Muscle layer of duodenum (tissue), 2 donors: ENCODE results near the gene TAF1B.

Source experiments
- H3K27ac ChIP-seq: one replicate; pipeline ENCODE4 v1.7.0; 2013; ENCODE audit warnings: mild to moderate bottlenecking, low read length
- H3K27me3 ChIP-seq: one replicate; pipeline ENCODE4 v1.7.0; 2013; ENCODE audit warnings: low read depth, mild to moderate bottlenecking, control low read depth, low read length
- H3K36me3 ChIP-seq, 2 donors: one replicate each; pipeline ENCODE4 v1.7.0; 2013; ENCODE audit warnings: low read length in 2 of 2, control low read depth in 1 of 2, mild to moderate bottlenecking in 1 of 2; ENCODE audit not compliant: insufficient read depth in 2 of 2, control insufficient read depth in 1 of 2
- H3K4me1 ChIP-seq, 2 donors: one replicate each; pipeline ENCODE4 v1.7.0; 2013; ENCODE audit warnings: low read length in 2 of 2, mild to moderate bottlenecking in 2 of 2, control low read depth in 1 of 2, moderate library complexity in 1 of 2; ENCODE audit not compliant: insufficient read depth in 2 of 2, control insufficient read depth in 1 of 2
- H3K4me3 ChIP-seq, 2 donors: one replicate each; pipeline ENCODE4 v1.7.0; 2013; ENCODE audit warnings: low read length in 2 of 2, low read depth in 1 of 2, mild to moderate bottlenecking in 1 of 2
- H3K9me3 ChIP-seq, 2 donors: one replicate each; pipeline ENCODE4 v1.7.0; 2013; ENCODE audit warnings: low read length in 2 of 2, control low read depth in 1 of 2, mild to moderate bottlenecking in 1 of 2; ENCODE audit not compliant: control insufficient read depth in 1 of 2
- donor health status: healthy.

Gene TAF1B

DNA sequence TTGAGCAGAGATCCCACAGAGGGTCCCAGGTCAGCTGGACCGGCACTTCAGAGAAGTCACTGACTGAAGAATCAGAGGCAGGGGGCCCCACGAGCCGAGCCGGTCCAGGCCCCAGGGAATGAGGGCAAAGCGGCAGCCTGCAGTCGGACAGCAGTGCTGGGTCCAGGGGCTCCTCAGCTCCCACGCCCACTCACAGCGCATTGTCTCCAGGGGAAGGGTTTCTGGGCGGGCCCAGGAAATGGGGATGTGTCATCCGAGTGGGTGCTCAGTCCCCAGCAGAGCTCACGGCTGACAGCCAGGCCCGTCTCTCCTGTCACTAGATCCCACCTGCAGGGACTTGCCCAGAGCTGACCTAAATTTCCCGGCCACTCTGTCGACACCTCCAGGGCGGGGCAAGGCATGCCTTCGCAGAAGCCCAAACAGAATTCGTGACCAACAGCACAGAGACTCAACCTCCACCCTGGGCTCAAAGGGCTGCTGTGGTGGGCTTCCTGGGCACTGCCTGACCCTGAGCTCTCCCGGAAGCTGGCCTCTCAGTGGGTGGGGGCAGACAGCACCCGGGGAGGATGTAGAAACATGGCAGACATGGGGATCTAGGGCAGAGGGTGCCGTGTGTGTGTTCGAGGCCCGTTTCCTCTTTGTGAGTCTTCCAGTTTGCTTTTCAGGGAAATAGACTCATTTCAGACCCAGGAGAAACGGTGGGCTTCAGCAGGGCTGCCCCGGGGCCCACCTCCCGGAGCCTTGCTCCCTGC, 42.1 kb upstream of the TAF1B start:
- H3K27ac ChIP-seq, result no peak overlapping the region
- peaks cover 11 to 17% of the 10 kb centered on the region in 2 donors for H3K4me1 ChIP-seq
- no peaks in the 10 kb centered on the region for H3K27me3 ChIP-seq
- no peak overlapping the region for H3K4me3 ChIP-seq
- no peaks in the 10 kb centered on the region for H3K9me3 ChIP-seq
- H3K36me3 ChIP-seq, result no peaks in the 10 kb centered on the region

DNA sequence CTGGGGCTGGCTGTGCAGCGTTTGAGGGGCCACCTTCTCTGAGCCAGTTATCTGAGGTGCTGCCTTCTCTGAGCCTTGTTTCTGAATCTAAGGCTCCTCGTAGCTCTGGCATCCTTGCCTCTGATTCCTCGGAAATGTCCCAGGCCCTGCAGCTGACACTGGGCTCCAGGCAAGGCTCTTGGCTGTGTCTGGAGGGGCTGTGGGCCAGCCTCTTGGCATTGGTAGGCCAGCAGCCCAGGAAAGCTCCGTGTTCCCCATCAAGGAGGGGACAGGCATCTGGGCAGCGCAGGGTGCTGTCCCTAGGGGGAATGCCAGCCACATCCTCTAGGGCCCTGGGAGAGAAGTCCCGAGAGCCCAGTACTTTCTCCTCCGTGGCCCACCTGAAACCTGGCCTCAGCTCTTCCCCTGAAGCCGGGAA, 40.7 kb upstream of the TAF1B start:
- Histone ChIP-seq H3K4me1 (peaks cover 11 to 17% of the 10 kb centered on the region in 2 donors), H3K27ac (no peak overlapping the region)

DNA sequence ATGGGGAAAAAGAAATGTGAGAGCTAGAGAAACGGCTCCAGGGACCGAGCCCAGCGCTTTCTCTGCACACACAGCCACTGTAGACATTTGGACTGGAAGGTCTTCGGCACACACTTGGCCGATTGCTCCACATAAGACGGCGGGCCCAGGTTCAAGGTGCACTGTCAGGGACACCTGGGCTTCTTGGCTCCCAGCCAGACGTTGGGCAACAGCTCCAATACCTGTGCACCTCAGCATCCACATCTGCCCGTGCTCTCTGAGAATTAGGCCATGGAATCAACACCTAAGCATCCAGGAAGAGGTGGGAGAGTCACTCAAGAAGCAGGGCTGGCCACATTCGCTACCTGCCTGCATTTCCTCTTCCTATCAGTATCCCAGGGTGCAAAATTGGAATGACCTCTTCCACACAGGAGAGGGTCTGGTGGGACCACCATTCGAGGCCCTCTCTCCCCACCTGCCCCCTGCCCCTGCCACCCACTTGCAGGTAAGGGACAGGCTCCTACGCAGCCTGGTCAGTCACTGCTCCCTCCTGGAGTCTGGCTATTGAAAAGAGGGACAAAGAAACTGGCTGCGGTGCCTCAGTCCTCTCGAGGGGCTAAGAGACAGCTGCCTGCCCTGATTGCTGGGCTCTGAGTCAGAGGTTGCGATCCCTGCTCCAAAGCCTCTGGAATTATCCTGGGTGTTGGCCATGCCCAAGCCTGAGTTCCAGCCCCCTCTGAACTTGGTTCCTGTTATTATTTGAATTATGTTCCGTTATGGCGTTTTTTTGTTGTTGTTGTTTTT, 40.1 kb upstream of the TAF1B start:
- Histone ChIP-seq H3K36me3 (no peaks in the 10 kb centered on the region), H3K4me3 (no peak overlapping the region), H3K27ac (no peak overlapping the region), H3K27me3 (no peaks in the 10 kb centered on the region), H3K9me3 (no peaks in the 10 kb centered on the region), H3K4me1 (peaks cover 11 to 17% of the 10 kb centered on the region in 2 donors)

More for the DNA sequence above, 40.7 kb upstream of the TAF1B start:
- H3K27me3 ChIP-seq, result no peaks in the 10 kb centered on the region
- no peaks in the 10 kb centered on the region for H3K9me3 ChIP-seq
- H3K36me3 ChIP-seq, result no peaks in the 10 kb centered on the region
- H3K4me3 ChIP-seq, result no peak overlapping the region

DNA sequence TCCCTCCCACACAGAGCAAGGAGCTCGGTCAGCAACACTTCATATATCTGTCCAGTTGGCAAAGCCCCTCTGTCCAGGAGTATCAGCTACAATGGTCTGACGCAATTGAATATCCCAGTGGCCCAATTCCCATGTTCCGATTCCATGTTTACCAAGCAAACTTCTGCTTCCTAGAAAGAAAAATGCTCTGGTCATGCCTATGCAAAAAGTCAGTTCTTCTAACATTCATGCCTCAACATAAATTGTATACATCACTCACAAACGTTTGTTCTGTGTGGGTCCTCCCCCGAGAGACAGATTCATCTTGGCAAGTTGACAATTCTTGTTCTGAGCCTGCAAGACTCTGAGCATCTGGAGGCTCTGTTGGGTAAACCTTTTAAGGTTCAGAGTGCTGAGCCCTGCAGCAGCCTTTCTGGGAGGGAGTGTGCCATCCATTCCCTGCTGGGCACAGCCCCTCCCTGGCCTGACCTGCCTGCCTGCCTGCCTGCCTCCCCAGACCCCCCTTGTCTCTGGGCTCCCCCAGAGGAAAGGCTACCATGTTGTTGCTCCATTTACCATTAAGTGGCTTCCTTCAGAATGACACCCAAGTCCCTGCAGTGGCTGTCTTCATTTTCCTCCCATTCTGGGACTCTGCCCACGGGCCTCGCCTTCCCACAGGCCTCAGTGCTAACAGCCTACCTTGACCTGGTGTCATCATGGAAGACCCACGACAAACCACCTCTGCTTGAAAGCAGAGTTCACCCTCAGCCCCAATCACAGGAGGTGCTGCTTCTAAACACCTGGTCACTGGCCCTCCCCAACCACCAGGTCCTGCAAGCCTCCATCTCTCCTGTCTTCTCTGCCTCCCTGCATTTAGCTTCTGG, 37.6 kb upstream of the TAF1B start:
- Histone ChIP-seq H3K4me1 (peaks cover 0 to 9% of the 10 kb centered on the region in 2 donors), H3K9me3 (no peaks in the 10 kb centered on the region), H3K36me3 (no peaks in the 10 kb centered on the region), H3K27me3 (no peaks in the 10 kb centered on the region), H3K27ac (no peak overlapping the region), H3K4me3 (no peak overlapping the region)

DNA sequence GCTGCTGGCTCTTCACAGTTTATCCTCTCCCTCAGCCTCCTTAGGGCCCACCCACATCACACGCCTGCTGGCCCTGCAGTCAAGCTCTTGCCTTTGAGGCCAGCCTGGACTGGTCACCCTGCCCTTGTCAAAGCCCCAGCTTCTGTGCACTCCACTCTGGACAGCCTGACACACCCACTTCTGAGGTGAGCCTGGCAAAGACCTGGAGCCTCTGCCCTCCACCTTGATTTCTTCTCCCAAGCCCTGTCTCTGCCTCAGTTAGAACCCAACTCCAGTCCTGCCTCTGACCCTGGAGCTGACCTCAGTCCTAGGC, 37.0 kb upstream of the TAF1B start:
- Histone ChIP-seq H3K4me3 (no peak overlapping the region), H3K27me3 (no peaks in the 10 kb centered on the region), H3K27ac (no peak overlapping the region), H3K9me3 (no peaks in the 10 kb centered on the region), H3K4me1 (peaks cover 0 to 5% of the 10 kb centered on the region in 2 donors), H3K36me3 (no peaks in the 10 kb centered on the region)

DNA sequence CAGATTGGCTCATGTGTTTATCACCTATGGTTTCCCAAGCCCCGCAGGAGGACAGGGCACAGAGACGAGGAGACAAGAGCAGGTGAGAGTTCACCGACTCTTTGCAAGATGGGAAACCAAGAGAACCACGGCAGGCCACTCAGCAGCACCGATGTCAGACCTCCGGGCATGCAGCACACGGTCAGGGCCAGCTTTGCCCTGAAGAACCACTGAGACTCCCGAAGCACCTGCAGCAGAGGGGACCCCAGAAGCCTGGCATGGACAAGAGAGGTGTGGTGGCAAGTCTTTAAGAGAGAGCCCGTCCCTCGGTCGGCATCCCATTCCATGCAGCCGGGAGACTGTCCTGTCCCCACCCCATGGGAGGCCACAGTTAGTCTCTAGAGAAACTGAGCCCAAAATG, 36.6 kb upstream of the TAF1B start:
- H3K36me3 ChIP-seq, result no peaks in the 10 kb centered on the region
- H3K4me3 ChIP-seq, result no peak overlapping the region
- peaks cover 0 to 1% of the 10 kb centered on the region in 2 donors for H3K4me1 ChIP-seq
- H3K27me3 ChIP-seq, result no peaks in the 10 kb centered on the region
- no peaks in the 10 kb centered on the region for H3K9me3 ChIP-seq
- no peak overlapping the region for H3K27ac ChIP-seq

DNA sequence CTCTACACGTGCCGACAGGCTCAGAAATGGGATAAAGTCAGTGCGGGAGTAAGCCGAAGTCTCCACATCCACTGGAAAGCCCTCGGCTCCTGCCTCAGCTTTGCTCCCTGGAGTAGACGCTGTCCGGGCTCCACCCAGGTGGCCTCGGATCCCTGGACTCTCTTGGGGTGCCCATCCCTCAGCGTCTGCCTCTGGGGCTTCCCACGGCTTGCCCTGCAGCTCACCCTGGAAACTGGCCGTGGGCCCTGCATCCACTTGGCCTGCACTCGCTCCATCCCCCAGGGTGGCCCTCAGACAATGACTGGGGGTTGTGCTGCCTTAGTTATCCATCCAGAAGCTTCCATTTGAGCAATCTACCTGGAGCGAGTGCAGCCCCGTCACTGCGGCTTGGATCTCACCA, 36.2 kb upstream of the TAF1B start:
- H3K9me3 ChIP-seq, result no peaks in the 10 kb centered on the region
- no peaks in the 10 kb centered on the region for H3K4me1 ChIP-seq
- no peak overlapping the region for H3K4me3 ChIP-seq
- H3K27ac ChIP-seq, result no peak overlapping the region
- no peaks in the 10 kb centered on the region for H3K36me3 ChIP-seq
- no peaks in the 10 kb centered on the region for H3K27me3 ChIP-seq

DNA sequence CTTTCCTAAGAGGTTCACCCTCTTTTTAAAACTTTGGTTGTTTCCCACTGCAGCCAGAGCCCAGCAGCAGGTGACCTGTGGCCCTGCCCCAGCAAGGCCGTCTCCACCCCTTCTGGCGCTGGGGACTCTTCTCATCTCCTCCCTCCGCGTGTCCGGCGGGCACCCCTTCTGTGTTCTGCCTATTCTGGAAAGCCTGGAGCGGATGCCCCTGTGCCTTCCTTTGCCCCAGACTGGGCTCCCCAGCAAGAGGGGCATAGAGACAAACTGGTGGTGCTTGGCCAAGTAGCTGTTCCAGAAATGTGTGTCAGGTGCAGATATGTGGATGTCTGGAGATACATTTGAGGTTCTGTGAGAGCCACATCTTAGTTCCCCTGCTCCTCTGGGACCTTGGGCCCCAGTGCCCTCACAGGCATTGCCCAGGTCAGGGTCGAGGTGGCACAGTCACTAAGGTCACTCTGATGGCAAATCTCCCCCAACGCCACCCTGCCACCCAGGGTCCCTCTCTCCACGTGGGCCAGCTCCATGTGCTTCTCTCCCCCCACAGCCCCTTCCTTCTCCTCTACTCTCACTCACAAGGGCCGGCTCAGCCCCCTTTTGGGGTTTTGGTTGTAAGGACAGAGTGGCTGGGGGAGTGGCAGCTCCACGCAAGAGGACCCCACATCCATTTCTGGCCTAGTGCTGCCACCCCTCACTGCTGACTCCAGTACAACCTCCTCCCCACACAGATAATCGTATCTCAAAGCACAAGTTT, 35.5 kb upstream of the TAF1B start:
- no peaks in the 10 kb centered on the region for H3K27me3 ChIP-seq
- no peak overlapping the region for H3K27ac ChIP-seq
- no peak overlapping the region for H3K4me3 ChIP-seq
- H3K36me3 ChIP-seq, result no peaks in the 10 kb centered on the region
- no peaks in the 10 kb centered on the region for H3K4me1 ChIP-seq
- no peaks in the 10 kb centered on the region for H3K9me3 ChIP-seq

DNA sequence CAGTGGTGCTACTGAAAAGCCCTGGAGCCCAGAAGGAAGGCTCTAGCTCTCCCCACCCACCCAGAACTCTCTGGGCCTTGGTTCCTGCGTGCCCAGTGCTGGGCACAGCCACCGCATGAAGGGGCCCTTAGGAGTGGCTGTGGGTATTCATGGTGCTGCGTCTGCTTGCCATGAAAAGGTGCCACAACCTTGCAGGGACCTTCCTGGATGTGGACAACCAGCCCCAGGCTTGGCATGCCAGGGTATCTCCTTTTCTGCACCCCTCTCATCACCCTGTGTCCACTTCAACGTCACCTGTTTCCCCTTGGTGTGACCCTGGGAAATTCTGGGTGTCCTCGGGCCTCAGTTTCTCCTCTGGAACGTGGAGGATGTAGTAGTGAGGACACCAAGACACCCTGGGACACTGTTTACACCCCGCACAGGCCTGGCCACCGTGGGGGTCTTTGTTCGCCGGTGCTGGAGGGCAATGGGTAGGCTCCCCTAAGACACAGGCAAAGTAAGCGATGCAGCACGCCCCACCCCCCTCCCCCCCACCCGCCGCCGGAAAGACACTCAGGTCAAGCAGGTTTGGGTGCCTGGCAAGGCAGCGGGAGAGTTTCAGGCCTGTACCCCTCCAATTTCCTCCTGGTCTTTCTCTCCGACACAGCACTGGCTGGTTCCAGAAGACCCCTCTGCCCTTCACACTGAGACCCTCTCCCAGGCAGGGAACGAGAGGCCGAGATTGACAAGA, 34.8 kb upstream of the TAF1B start:
- no peak overlapping the region for H3K4me3 ChIP-seq
- H3K9me3 ChIP-seq, result no peaks in the 10 kb centered on the region
- no peak overlapping the region for H3K27ac ChIP-seq
- peaks cover 0 to 1% of the 10 kb centered on the region in 2 donors for H3K4me1 ChIP-seq
- no peaks in the 10 kb centered on the region for H3K36me3 ChIP-seq
- no peaks in the 10 kb centered on the region for H3K27me3 ChIP-seq

DNA sequence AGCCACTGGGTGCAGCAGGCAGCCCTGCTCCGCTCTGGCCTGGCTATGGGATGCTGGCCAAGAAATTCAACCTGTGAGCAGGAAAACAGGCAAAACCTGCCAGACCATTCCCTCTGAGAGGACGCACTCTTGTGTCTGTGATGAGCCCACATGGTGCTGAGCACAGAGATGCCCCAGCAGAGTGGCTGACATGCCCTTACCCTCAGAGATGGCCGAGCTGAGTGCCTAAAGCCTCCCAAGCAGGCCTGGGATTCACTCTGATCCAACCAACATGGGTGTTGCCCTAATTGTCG, 34.3 kb upstream of the TAF1B start:
- H3K9me3 ChIP-seq, result no peaks in the 10 kb centered on the region
- H3K4me3 ChIP-seq, result no peak overlapping the region
- H3K27ac ChIP-seq, result no peak overlapping the region
- no peaks in the 10 kb centered on the region for H3K36me3 ChIP-seq
- H3K27me3 ChIP-seq, result no peaks in the 10 kb centered on the region
- H3K4me1 ChIP-seq, result peaks cover 0 to 7% of the 10 kb centered on the region in 2 donors
